Inflammatory macrophage (primary cell): ENCODE results near the gene ELAVL1.

Source experiments
- DNase-seq, 2 donors: peaks; one replicate each; pipeline ENCODE4 v3.0.0-alpha.2; 2020 to 2022

Gene ELAVL1

DNA sequence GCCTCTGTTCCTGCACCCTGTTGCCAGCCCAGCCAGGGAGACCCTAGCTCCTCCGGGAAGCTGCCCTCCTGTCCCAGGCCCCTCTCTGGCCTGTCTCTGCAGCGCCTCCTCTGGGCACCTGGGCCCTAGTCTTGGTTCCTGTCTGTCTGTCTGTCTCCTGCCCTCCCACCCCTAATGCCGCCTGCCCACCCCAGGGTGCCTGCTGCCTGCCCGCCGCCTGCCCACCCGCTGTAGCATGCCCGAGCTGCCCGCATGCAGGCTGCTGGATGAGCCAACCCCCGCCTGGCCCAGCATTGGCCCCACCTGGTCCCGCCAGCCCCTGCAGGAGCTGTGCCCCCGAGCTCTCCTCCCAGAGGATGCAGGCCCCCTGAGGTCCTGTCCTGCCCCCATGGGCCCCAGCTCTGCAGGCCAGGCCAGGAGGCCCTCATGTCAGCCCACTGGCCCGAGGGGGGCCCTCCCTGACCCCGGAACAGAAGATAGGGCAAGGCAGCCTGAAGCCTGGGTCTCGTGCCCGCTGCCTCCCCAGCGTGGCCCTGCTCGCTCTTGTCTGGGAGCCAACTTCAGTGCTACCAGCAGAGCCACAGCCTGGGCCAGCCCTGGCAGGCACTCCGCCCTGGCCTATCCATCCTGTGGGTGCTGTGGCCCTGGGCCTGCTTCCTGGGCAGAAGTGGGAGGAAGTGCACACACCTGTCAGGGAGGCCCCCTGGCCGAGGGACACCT is 96.5 kb downstream of the ELAVL1 start:
- DNase-seq: no peak
